NCI-H2227 treated with DMSO at 0.1 percent for 48 hours (cell line): ENCODE results near the gene SNX11.
"Not testable (repeated sequence)": the region's sequence is repeated elsewhere in the genome, so short reads cannot be mapped to it uniquely, and the experiment has no call there.

ENCODE experiments used
- DNase-seq: peaks from one replicate; lab custom pipeline; 2025; lab: John Stamatoyannopoulos, UW

SNX11 gene

GRCh38 chr17:48107137-48108055 lies at the start of gene SNX11:
TSS of gene SNX11 (plus strand) at chr17:48107766. CDS start at chr17:48112044, 4,278 bp downstream.
- DNase-seq: peak; percentile 93

GRCh38 chr17:48058393-48059124 lies 49.0 kb upstream of the SNX11 start:
- no peak for DNase-seq

GRCh38 chr17:48059125-48059668 lies 48.4 kb upstream of the SNX11 start:
- DNase-seq: no peak

GRCh38 chr17:48060249-48060648 lies 47.3 kb upstream of the SNX11 start:
- DNase-seq: no peak

- no peak for DNase-seq
Measured at GRCh38 chr17:48062273-48062672, 45.3 kb upstream of the SNX11 start.

- no peak for DNase-seq
Measured at GRCh38 chr17:48064638-48065037, 42.9 kb upstream of the SNX11 start.

GRCh38 chr17:48066192-48066591 lies 41.4 kb upstream of the SNX11 start:
- no peak for DNase-seq

- DNase-seq: no peak
Measured at GRCh38 chr17:48066656-48067055, 40.9 kb upstream of the SNX11 start.

GRCh38 chr17:48067245-48067644 lies 40.3 kb upstream of the SNX11 start:
- DNase-seq: no peak

- DNase-seq: not testable (repeated sequence)
Measured at GRCh38 chr17:48067808-48068207, 39.8 kb upstream of the SNX11 start.

- DNase-seq: no peak
Measured at GRCh38 chr17:48068491-48068961, 39.0 kb upstream of the SNX11 start.

GRCh38 chr17:48070195-48070594 lies 37.4 kb upstream of the SNX11 start:
- no peak for DNase-seq

GRCh38 chr17:48071654-48072053 lies 35.9 kb upstream of the SNX11 start:
- no peak for DNase-seq

- not testable (repeated sequence) for DNase-seq
Measured at GRCh38 chr17:48072811-48073210, 34.8 kb upstream of the SNX11 start.

- DNase-seq: not testable (repeated sequence)
Measured at GRCh38 chr17:48073566-48074094, 33.9 kb upstream of the SNX11 start.

GRCh38 chr17:48074322-48075081 lies 33.1 kb upstream of the SNX11 start:
- DNase-seq: peak; percentile 40

- not testable (repeated sequence) for DNase-seq
Measured at GRCh38 chr17:48077152-48077551, 30.4 kb upstream of the SNX11 start.

- no peak for DNase-seq
Measured at GRCh38 chr17:48081858-48082257, 25.7 kb upstream of the SNX11 start.

GRCh38 chr17:48084932-48085331 lies 22.6 kb upstream of the SNX11 start:
- DNase-seq: no peak

- no peak for DNase-seq
Measured at GRCh38 chr17:48093341-48094045, 14.1 kb upstream of the SNX11 start.

- no peak for DNase-seq
Measured at GRCh38 chr17:48095611-48096010, 12.0 kb upstream of the SNX11 start.
